ENCODE results near the gene FBN1. TPM values are rescaled to one million over a fixed set of nuclear protein-coding genes. Genes with fewer than 3 reads are reported as not detected.

The FBN1 gene
- total RNA-seq, 1 experiment from 2014 or later = 1.1 TPM

- CTCF ChIA-PET = no interaction called here
- DNase-seq = no peak
- H3K27me3 Mint-ChIP-seq (ENCODE audit: unreplicated experiment) = no peaks in the 10 kb centered on the region
- H3K36me3 Mint-ChIP-seq (ENCODE audit: insufficient read depth, unreplicated experiment) = no peaks in the 10 kb centered on the region
- no peak overlapping the region for H3K4me3 Mint-ChIP-seq (ENCODE audit: low read depth, unreplicated experiment)
- H3K9me3 Mint-ChIP-seq (ENCODE audit: low read depth, unreplicated experiment) = no peaks in the 10 kb centered on the region
- no peaks in the 10 kb centered on the region for H3K4me1 Mint-ChIP-seq (ENCODE audit: low read depth, unreplicated experiment)
- intact Hi-C loops (cut with micrococcal nuclease; ENCODE audit: unreplicated experiment) = no loop called here
- no TSS peak for BruUV-seq (replicated peaks)
- H3K27ac Mint-ChIP-seq (ENCODE audit: unreplicated experiment) = no peak overlapping the region
- TF ChIP-seq, protein P1, sequence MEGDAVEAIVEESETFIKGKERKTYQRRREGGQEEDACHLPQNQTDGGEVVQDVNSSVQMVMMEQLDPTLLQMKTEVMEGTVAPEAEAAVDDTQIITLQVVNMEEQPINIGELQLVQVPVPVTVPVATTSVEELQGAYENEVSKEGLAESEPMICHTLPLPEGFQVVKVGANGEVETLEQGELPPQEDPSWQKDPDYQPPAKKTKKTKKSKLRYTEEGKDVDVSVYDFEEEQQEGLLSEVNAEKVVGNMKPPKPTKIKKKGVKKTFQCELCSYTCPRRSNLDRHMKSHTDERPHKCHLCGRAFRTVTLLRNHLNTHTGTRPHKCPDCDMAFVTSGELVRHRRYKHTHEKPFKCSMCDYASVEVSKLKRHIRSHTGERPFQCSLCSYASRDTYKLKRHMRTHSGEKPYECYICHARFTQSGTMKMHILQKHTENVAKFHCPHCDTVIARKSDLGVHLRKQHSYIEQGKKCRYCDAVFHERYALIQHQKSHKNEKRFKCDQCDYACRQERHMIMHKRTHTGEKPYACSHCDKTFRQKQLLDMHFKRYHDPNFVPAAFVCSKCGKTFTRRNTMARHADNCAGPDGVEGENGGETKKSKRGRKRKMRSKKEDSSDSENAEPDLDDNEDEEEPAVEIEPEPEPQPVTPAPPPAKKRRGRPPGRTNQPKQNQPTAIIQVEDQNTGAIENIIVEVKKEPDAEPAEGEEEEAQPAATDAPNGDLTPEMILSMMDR (IDR thresholded peaks at IDR 0.05; ENCODE audit: unreplicated experiment) = no peak
These were observed 85.0 kb downstream of the FBN1 start for GRCh38 chr15:48560321-48561051.

DNA sequence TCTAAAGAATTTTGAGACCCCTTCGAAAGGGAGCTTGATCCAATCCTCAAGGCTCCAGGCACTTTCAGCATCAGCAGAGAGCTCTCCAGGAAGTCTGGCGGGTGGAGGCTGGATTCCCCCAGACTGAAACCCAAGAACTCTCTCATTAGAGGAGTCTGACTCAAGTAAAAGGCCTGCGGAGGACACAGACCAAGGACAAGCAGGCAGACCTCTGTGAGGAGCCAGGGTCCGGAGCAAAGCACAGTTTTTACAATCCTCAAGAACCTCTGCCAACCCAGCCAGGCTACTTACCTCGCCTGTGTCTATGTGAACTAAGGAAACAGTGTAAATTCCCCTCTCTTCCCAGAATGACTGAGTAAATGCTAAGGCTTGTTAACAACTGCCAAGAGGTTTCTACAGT is 86.2 kb downstream of the FBN1 start:
- Mint-ChIP-seq H3K4me1 (ENCODE audit: low read depth, unreplicated experiment) (no peaks in the 10 kb centered on the region), H3K9me3 (ENCODE audit: low read depth, unreplicated experiment) (no peaks in the 10 kb centered on the region), H3K36me3 (ENCODE audit: insufficient read depth, unreplicated experiment) (no peaks in the 10 kb centered on the region), H3K27me3 (ENCODE audit: unreplicated experiment) (no peaks in the 10 kb centered on the region), H3K27ac (ENCODE audit: unreplicated experiment) (no peak overlapping the region), H3K4me3 (ENCODE audit: low read depth, unreplicated experiment) (no peak overlapping the region)
- CTCF ChIA-PET = no interaction called here
- no TSS peak for BruUV-seq (replicated peaks)
- no peak for DNase-seq
- TF ChIP-seq, protein P1 (IDR thresholded peaks at IDR 0.05; ENCODE audit: unreplicated experiment) = no peak
- intact Hi-C loops (cut with micrococcal nuclease; ENCODE audit: unreplicated experiment) = no loop called here

DNA sequence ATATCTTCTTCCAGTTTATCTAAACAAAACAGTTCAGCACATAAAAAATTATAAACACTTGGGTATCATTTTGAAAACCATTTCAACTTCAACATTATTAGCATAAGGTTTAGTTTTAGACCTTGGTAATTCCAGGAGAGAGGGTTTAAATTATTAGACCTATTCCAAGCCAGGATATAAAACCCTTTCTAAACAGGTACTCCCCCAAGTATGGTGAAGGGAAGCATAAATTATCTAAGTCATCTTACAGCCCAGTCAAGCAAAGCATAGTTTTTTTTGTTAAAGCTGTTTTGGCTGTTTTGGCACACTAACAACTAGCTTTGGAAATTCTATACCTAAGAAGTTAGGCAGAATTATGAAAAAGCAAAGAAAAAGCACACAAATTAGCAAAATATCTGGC is 87.3 kb downstream of the FBN1 start:
- Mint-ChIP-seq H3K4me3 (ENCODE audit: low read depth, unreplicated experiment) (no peak overlapping the region), H3K4me1 (ENCODE audit: low read depth, unreplicated experiment) (no peaks in the 10 kb centered on the region), H3K27ac (ENCODE audit: unreplicated experiment) (no peak overlapping the region), H3K9me3 (ENCODE audit: low read depth, unreplicated experiment) (no peaks in the 10 kb centered on the region), H3K27me3 (ENCODE audit: unreplicated experiment) (no peaks in the 10 kb centered on the region), H3K36me3 (ENCODE audit: insufficient read depth, unreplicated experiment) (no peaks in the 10 kb centered on the region)
- CTCF ChIA-PET = no interaction called here
- no peak for DNase-seq
- intact Hi-C loops (cut with micrococcal nuclease; ENCODE audit: unreplicated experiment) = no loop called here
- TF ChIP-seq, protein P1 (IDR thresholded peaks at IDR 0.05; ENCODE audit: unreplicated experiment) = no peak
- no TSS peak for BruUV-seq (replicated peaks)

- Mint-ChIP-seq H3K4me3 (ENCODE audit: low read depth, unreplicated experiment) (no peak overlapping the region), H3K27me3 (ENCODE audit: unreplicated experiment) (no peaks in the 10 kb centered on the region), H3K4me1 (ENCODE audit: low read depth, unreplicated experiment) (no peaks in the 10 kb centered on the region), H3K9me3 (ENCODE audit: low read depth, unreplicated experiment) (no peaks in the 10 kb centered on the region), H3K36me3 (ENCODE audit: insufficient read depth, unreplicated experiment) (no peaks in the 10 kb centered on the region), H3K27ac (ENCODE audit: unreplicated experiment) (no peak overlapping the region)
- no TSS peak for BruUV-seq (replicated peaks)
- TF ChIP-seq, protein P1 (IDR thresholded peaks at IDR 0.05; ENCODE audit: unreplicated experiment) = no peak
- DNase-seq = no peak
- intact Hi-C loops (cut with micrococcal nuclease; ENCODE audit: unreplicated experiment) = no loop called here
- CTCF ChIA-PET = no interaction called here
These were observed 88.2 kb downstream of the FBN1 start for GRCh38 chr15:48557335-48557734.
